K562 (cell line): ENCODE data around the gene LAMTOR4. TPM values are rescaled to one million over a fixed set of nuclear protein-coding genes. Genes with fewer than 3 reads are reported as not detected.

ENCODE experiments used
- AFF1 ChIP-seq, 2 experiments: fragments of 450-650 bp; IDR thresholded peaks; 2 replicates each; pipeline ENCODE4 v1.6.1; 2018; ENCODE audit warnings: mild to moderate bottlenecking in 2 of 2, low read depth in 1 of 2; ENCODE audit not compliant: partially characterized antibody in 2 of 2
- ARID3A ChIP-seq: IDR thresholded peaks from 2 replicates; pipeline ENCODE4 v1.6.1; 2012; ENCODE audit warnings: low read depth, low read length, improper control_type of control experiment, borderline replicate concordance
- ATF1 ChIP-seq, 2 experiments: fragments of 450-650 bp in 1 of 2; IDR thresholded peaks; 2 replicates each; pipeline ENCODE4 v1.6.1; 2016; ENCODE audit warnings: missing compliant biosample characterization in 1 of 2, missing genetic modification characterization in 1 of 2
- CREBBP ChIP-seq: IDR thresholded peaks from one replicate; pipeline ENCODE4 v1.6.1; 2012; ENCODE audit warnings: low read depth, mild to moderate bottlenecking, control low read depth, inconsistent platforms, low read length
- HEY1 ChIP-seq: fragments of 250-450 bp; sonication (Bioruptor Pico); IDR thresholded peaks from 2 replicates; pipeline ENCODE4 v1.5.0; 2020; ENCODE audit warnings: mild to moderate bottlenecking, moderate library complexity, borderline replicate concordance
- MCM3 ChIP-seq: fragments of 450-650 bp; IDR thresholded peaks from 2 replicates; pipeline ENCODE4 v1.6.1; 2016
- MCM5 ChIP-seq: fragments of 450-650 bp; IDR thresholded peaks from 2 replicates; pipeline ENCODE4 v1.6.1; 2016; ENCODE audit warnings: low read depth
- MYBL2 ChIP-seq, 2 experiments: fragments of 450-650 bp in 1 of 2; sonication (generic) in 1 of 2; formaldehyde crosslinking in 1 of 2; IDR thresholded peaks; 2 replicates each; pipeline versions ENCODE4 v1.6.1 to v1.8.1; 2017 to 2022; ENCODE audit warnings: borderline replicate concordance in 1 of 2, inconsistent platforms in 1 of 2, low read depth in 1 of 2, mild to moderate bottlenecking in 1 of 2, missing genetic modification reagents in 1 of 2, moderate library complexity in 1 of 2
- NCOA2 ChIP-seq, 2 experiments: fragments of 450-650 bp; IDR thresholded peaks; 2 replicates each; pipeline ENCODE4 v1.6.1; 2018; ENCODE audit warnings: mild to moderate bottlenecking in 2 of 2, moderate library complexity in 1 of 2; ENCODE audit not compliant: partially characterized antibody in 2 of 2
- NCOA4 ChIP-seq: fragments of 450-650 bp; IDR thresholded peaks from 2 replicates; pipeline ENCODE4 v1.6.1; 2018; ENCODE audit warnings: mild to moderate bottlenecking; ENCODE audit not compliant: partially characterized antibody
- NFIC ChIP-seq: fragments of 450-650 bp; IDR thresholded peaks from 2 replicates; pipeline ENCODE4 v1.6.1; 2017; ENCODE audit warnings: mild to moderate bottlenecking, inconsistent platforms
- SAFB2 ChIP-seq: fragments of 200-400 bp; formaldehyde crosslinking; IDR thresholded peaks from 2 replicates; pipeline ENCODE4 v1.6.1; 2018; ENCODE audit warnings: borderline replicate concordance, low read length, low read depth, moderate library complexity; ENCODE audit not compliant: severe bottlenecking
- SLC30A9 ChIP-seq: fragments of 250-450 bp; sonication (Bioruptor Pico); IDR thresholded peaks from 2 replicates; pipeline ENCODE4 v1.8.0; 2022; ENCODE audit warnings: mild to moderate bottlenecking, moderate library complexity
- TBL1XR1 ChIP-seq, 2 experiments: IDR thresholded peaks; 2 replicates each; pipeline ENCODE4 v1.6.1; 2012; ENCODE audit warnings: improper control_type of control experiment in 2 of 2, low read length in 2 of 2, mild to moderate bottlenecking in 1 of 2
- XRCC4 ChIP-seq: IDR thresholded peaks from one replicate; pipeline ENCODE4 v1.6.1; 2011; ENCODE audit not compliant: insufficient read depth, insufficient read length; ENCODE audit errors: extremely low read depth
- ZNF311 ChIP-seq: fragments of 250-450 bp; sonication (Bioruptor Pico); IDR thresholded peaks from 2 replicates; pipeline ENCODE4 v1.4.0; 2020; ENCODE audit warnings: mild to moderate bottlenecking, moderate library complexity
- ZNF551 ChIP-seq: fragments of 250-450 bp; sonication (Bioruptor Pico); IDR thresholded peaks from 2 replicates; pipeline ENCODE4 v1.5.0; 2021; ENCODE audit warnings: mild to moderate bottlenecking, moderate library complexity
- ZNF696 ChIP-seq: fragments of 250-450 bp; sonication (Bioruptor Pico); conservative IDR thresholded peaks from 2 replicates; pipeline ENCODE4 v1.4.0; 2020; ENCODE audit warnings: mild to moderate bottlenecking, moderate library complexity
- ZSCAN32 ChIP-seq: fragments of 450-650 bp; formaldehyde crosslinking; IDR thresholded peaks from 2 replicates; pipeline ENCODE4 v1.4.0; 2020; ENCODE audit warnings: mild to moderate bottlenecking, moderate library complexity
- polyA plus RNA-seq, 8 experiments: library from polyadenylated mRNA; depleted of rRNA in 4 of 8; stranded (reverse) in 5 of 8; unstranded in 3 of 8; fragments of >200 nt; fragmentation: Nextera tagmentation in 2 of 8; fragmentation: Illumina TruSeq in 1 of 8; extraction: Ambion mirVana in 2 of 8; extraction: Trizol in 1 of 8; gene quantifications; 2 replicates each; pipeline versions ENCODE4 v1.2.1 to v1.2.3, GENCODE V29; 2011 to 2014; ENCODE audit warnings: inconsistent platforms in 1 of 8, missing spikeins in 1 of 8
- total RNA-seq, 7 experiments: library from RNA; depleted of rRNA in 6 of 7; stranded (reverse); fragments of >200 nt in 6 of 7; fragmentation: Illumina TruSeq in 2 of 7; extraction: Trizol in 2 of 7; gene quantifications; 2 replicates each; pipeline versions ENCODE4 v1.2.1 to v1.2.3, GENCODE V29; 2011 to 2021; ENCODE audit warnings: low replicate concordance in 1 of 7
- TF ChIP-seq, protein P1 (sequence below), 2 experiments: fragments of 450-650 bp in 1 of 2; sonication (generic) in 1 of 2; formaldehyde crosslinking in 1 of 2; IDR thresholded peaks in 1 of 2; conservative IDR thresholded peaks in 1 of 2; 2 replicates each; pipeline versions ENCODE4 v1.6.1 to v1.8.1; 2016 to 2023; ENCODE audit warnings: mild to moderate bottlenecking in 2 of 2, moderate library complexity in 2 of 2, inconsistent platforms in 1 of 2, missing genetic modification reagents in 1 of 2

The LAMTOR4 gene
- total and polyA plus RNA-seq, 9 of the 15 experiments (the other 6 are each of a cell fraction or from before 2014, with no cell fraction given): 79.6 to 314 (median 195) TPM

DNA sequence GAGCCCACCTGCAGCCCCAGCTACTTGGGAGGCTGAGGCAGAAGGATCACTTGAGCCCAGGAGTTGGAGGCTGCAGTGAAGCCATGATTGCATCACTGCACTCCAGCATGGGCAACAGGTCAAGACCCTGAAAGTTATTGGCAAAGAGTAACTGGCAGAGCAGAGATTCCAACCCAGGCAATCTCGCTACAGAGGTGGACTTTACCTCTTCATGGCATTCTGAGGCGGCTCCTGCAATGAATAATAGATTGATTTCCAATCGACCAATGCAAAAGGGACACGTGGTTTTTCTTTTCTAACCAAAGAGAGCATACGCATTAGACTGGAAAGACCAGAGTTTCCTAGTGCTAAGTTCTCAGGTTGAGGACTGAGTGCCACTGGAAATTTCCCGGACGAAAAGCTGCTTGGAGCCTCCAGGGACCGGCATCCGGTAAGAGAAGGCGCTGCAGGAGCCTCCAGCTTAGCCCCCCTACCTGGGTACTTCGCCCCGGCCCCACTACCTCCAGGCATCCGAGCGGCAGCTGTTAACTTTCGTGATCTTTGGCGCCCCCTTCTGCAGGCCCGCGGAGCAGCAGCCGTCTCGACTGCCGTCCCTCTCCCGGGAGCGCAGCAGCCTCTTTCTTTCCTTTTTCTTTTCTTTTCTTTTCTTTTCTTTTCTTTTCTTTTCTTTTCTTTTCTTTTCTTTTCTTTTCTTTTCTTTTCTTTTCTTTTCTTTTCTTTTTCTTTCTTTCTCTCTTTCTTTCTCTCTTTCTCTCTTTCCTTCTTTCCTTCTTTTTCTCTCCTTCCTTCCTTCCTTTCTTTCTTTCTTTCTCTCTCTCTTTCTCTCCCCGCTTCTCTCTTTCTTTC is 17.9 kb upstream of the LAMTOR4 start (continued):
- TF ChIP-seq, protein P1, sequence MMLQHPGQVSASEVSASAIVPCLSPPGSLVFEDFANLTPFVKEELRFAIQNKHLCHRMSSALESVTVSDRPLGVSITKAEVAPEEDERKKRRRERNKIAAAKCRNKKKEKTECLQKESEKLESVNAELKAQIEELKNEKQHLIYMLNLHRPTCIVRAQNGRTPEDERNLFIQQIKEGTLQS (IDR thresholded peaks at IDR 0.05): peak; percentile 90
- TF ChIP-seq, protein P1 (CRISPR knock-in tag; conservative IDR thresholded peaks at IDR 0.05): peak; percentile 62; the same call in 1 of the 2 replicates
- TF ChIP-seq NFIC (no peak), ZSCAN32 (no peak), CREBBP (no peak), NCOA4 (no peak), ZNF311 (CRISPR knock-in tag) (no peak), ARID3A (no peak), SLC30A9 (CRISPR knock-in tag) (no peak), NCOA2 (IDR thresholded peaks at IDR 0.05; ENCODE audit: partially characterized antibody in 2 of 2) (no peak), XRCC4 (no peak), SAFB2 (no peak), AFF1 (IDR thresholded peaks at IDR 0.05; ENCODE audit: low read depth in 1 of 2, partially characterized antibody in 2 of 2) (peak; percentile 44 to 71), HEY1 (no peak), MCM3 (no peak), ZNF551 (no peak), ATF1 (CRISPR knock-in tag; IDR thresholded peaks at IDR 0.05) (no peak), ATF1 (tag; IDR thresholded peaks at IDR 0.05) (peak; percentile 43), MYBL2 (IDR thresholded peaks at IDR 0.05; ENCODE audit: low read depth) (no peak), MYBL2 (CRISPR knock-in tag; IDR thresholded peaks at IDR 0.05; ENCODE audit: borderline replicate concordance) (no peak), TBL1XR1 (IDR thresholded peaks at IDR 0.05; ENCODE audit: low read length in 2 of 2) (0 out of 4 replicates have a peak, but pooled peaks of 1 of the 2 experiments have one; percentile 41), ZNF696 (CRISPR knock-in tag) (no peak), MCM5 (no peak)
